ENCODE results near the gene SSBP4.
A peak's percentile ranks its signal among the peaks of the same experiment; 100 is the strongest.

SSBP4 gene

DNA sequence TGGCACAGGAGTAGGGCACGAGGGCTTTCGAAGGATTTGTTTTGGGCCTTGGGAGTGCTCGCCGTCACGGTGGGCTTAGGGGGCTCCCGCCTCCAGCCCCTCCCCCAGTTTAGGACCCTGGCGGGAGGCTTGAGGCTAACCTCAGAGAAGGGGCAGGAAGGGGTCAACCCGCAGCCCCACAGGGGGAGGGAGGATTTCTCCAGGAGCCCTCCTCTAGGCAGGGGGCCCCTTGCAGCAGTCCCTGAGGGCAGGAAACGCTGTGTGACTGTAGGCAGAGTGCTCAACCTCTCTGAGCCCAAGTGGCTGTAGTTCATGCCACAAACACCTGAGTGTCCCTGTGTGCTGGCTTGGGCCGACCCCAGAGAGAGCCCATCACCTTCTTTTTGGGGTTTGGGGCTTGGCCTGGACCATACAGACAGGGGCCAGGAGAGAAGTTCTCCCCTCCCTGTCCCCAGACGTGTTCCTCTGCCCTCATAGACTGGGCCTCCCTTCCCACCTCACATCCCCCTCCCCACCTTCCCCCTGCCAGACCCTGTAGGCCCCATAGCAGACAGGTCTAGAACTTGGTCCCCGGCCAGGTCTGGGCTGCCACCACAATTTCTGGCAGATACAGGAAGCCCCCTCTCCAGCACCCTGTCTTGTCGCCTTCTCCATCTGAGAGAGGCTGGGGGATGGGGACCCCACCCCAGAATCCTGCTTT, 10.7 kb downstream of the SSBP4 start:
- POLR2A ChIA-PET: interaction anchor here (1.7 kb wide), 1 partner anchor 11 kb away, joined by 5 read pairs; the partner anchor contains the start of gene SSBP4
- Histone ChIP-seq H3K27ac (ENCODE audit: extremely low read depth, low read depth, low read length) (peak overlapping the region; percentile 41; the same call in 1 of the 2 replicates), H3K4me3 (ENCODE audit: low read depth, low read length) (no peak overlapping the region), H3K9me3 (ENCODE audit: control insufficient read depth, insufficient read depth, low read depth, low read length) (no peaks in the 10 kb centered on the region), H3K36me3 (ENCODE audit: control insufficient read depth in 2 of 2, insufficient read depth in 1 of 2, low read length in 2 of 2) (peaks cover 3 to 6% of the 10 kb centered on the region in 2 experiments; a peak in 1 of 3 replicates), H3K4me1 (ENCODE audit: control insufficient read depth, insufficient read depth, low read length) (peaks cover 24% of the 10 kb centered on the region)
- CTCF ChIA-PET: interaction anchor here (0.9 kb wide), 1 partner anchor 123 kb away, joined by 3 read pairs; no protein-coding TSS in a partner anchor
- TF ChIP-seq ZNF624 (tag by site-specific recombination; IDR thresholded peaks at IDR 0.05): no peak
- no peak for TF ChIP-seq ZFP69B (tag by site-specific recombination; IDR thresholded peaks at IDR 0.05)
- peak; percentile 7; the same call in 1 of the 2 replicates for TF ChIP-seq ZNF677 (tag by site-specific recombination; IDR thresholded peaks at IDR 0.05)
- no peak for TF ChIP-seq ZNF654 (tag by site-specific recombination; IDR thresholded peaks at IDR 0.05; ENCODE audit: low read depth)
- TF ChIP-seq OSR2 (tag by site-specific recombination; IDR thresholded peaks at IDR 0.05): no peak
- TF ChIP-seq MEIS1 (CRISPR knock-in tag; IDR thresholded peaks at IDR 0.05; ENCODE audit: borderline replicate concordance): no peak
- TF ChIP-seq ZNF138 (tag by site-specific recombination; IDR thresholded peaks at IDR 0.05; ENCODE audit: borderline replicate concordance): no peak
- no peak for TF ChIP-seq ZNF292 (tag by site-specific recombination; IDR thresholded peaks at IDR 0.05; ENCODE audit: borderline replicate concordance, low read depth)
- TF ChIP-seq ZNF140 (tag by site-specific recombination; IDR thresholded peaks at IDR 0.05): no peak
- no peak for TF ChIP-seq ZNF223 (tag by site-specific recombination; IDR thresholded peaks at IDR 0.05)
- TF ChIP-seq, protein P1, sequence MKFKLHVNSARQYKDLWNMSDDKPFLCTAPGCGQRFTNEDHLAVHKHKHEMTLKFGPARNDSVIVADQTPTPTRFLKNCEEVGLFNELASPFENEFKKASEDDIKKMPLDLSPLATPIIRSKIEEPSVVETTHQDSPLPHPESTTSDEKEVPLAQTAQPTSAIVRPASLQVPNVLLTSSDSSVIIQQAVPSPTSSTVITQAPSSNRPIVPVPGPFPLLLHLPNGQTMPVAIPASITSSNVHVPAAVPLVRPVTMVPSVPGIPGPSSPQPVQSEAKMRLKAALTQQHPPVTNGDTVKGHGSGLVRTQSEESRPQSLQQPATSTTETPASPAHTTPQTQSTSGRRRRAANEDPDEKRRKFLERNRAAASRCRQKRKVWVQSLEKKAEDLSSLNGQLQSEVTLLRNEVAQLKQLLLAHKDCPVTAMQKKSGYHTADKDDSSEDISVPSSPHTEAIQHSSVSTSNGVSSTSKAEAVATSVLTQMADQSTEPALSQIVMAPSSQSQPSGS (tag by site-specific recombination; IDR thresholded peaks at IDR 0.05; ENCODE audit: low read depth): no peak
- TF ChIP-seq ZNF37A (tag by site-specific recombination; IDR thresholded peaks at IDR 0.05): no peak
- TF ChIP-seq ZFP41 (tag by site-specific recombination; IDR thresholded peaks at IDR 0.05; ENCODE audit: borderline replicate concordance): no peak
- TF ChIP-seq GLIS1 (tag by site-specific recombination; IDR thresholded peaks at IDR 0.05): peak; percentile 86
- TF ChIP-seq KLF16 (tag by site-specific recombination; IDR thresholded peaks at IDR 0.05): no peak
- TF ChIP-seq SP7 (tag by site-specific recombination; IDR thresholded peaks at IDR 0.05): no peak
- TF ChIP-seq ZNF792 (tag by site-specific recombination; IDR thresholded peaks at IDR 0.05): no peak
- no peak for TF ChIP-seq ZNF423 (tag by site-specific recombination; IDR thresholded peaks at IDR 0.05)
- TF ChIP-seq ZNF280C (tag by site-specific recombination; IDR thresholded peaks at IDR 0.05): no peak
- peak; percentile 27; the same call in 1 of the 2 replicates for TF ChIP-seq ZNF24 (tag by site-specific recombination; IDR thresholded peaks at IDR 0.05)
- no peak for TF ChIP-seq ZNF707 (tag by site-specific recombination; IDR thresholded peaks at IDR 0.05)
- no peak for TF ChIP-seq SP2 (tag by site-specific recombination; IDR thresholded peaks at IDR 0.05)
- TF ChIP-seq, protein P2, sequence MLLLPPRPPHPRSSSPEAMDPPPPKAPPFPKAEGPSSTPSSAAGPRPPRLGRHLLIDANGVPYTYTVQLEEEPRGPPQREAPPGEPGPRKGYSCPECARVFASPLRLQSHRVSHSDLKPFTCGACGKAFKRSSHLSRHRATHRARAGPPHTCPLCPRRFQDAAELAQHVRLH (tag by site-specific recombination; IDR thresholded peaks at IDR 0.05): peak; percentile 54; the same call in 1 of the 2 replicates
- TF ChIP-seq GFI1B (tag by site-specific recombination; IDR thresholded peaks at IDR 0.05): no peak
- TF ChIP-seq ZNF510 (tag by site-specific recombination; IDR thresholded peaks at IDR 0.05; ENCODE audit: insufficient replicate concordance): no peak
- TF ChIP-seq ZNF394 (tag by site-specific recombination; IDR thresholded peaks at IDR 0.05; ENCODE audit: borderline replicate concordance): no peak
- TF ChIP-seq, protein P3, sequence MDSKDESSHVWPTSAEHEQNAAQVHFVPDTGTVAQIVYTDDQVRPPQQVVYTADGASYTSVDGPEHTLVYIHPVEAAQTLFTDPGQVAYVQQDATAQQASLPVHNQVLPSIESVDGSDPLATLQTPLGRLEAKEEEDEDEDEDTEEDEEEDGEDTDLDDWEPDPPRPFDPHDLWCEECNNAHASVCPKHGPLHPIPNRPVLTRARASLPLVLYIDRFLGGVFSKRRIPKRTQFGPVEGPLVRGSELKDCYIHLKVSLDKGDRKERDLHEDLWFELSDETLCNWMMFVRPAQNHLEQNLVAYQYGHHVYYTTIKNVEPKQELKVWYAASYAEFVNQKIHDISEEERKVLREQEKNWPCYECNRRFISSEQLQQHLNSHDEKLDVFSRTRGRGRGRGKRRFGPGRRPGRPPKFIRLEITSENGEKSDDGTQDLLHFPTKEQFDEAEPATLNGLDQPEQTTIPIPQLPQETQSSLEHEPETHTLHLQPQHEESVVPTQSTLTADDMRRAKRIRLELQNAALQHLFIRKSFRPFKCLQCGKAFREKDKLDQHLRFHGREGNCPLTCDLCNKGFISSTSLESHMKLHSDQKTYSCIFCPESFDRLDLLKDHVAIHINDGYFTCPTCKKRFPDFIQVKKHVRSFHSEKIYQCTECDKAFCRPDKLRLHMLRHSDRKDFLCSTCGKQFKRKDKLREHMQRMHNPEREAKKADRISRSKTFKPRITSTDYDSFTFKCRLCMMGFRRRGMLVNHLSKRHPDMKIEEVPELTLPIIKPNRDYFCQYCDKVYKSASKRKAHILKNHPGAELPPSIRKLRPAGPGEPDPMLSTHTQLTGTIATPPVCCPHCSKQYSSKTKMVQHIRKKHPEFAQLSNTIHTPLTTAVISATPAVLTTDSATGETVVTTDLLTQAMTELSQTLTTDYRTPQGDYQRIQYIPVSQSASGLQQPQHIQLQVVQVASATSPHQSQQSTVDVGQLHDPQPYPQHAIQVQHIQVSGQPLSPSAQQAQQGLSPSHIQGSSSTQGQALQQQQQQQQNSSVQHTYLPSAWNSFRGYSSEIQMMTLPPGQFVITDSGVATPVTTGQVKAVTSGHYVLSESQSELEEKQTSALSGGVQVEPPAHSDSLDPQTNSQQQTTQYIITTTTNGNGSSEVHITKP (tag by site-specific recombination; IDR thresholded peaks at IDR 0.05): peak; percentile 8
- TF ChIP-seq ZNF76 (tag by site-specific recombination; IDR thresholded peaks at IDR 0.05; ENCODE audit: borderline replicate concordance, low read depth): no peak
- peak; percentile 51 for TF ChIP-seq ZNF596 (tag by site-specific recombination; IDR thresholded peaks at IDR 0.05)
- peak; percentile 62; the same call in 1 of the 2 replicates for TF ChIP-seq ZSCAN30 (tag by site-specific recombination; IDR thresholded peaks at IDR 0.05)
- no peak for TF ChIP-seq MYNN (tag by site-specific recombination; IDR thresholded peaks at IDR 0.05; ENCODE audit: borderline replicate concordance)
- TF ChIP-seq ZNF157 (tag by site-specific recombination; IDR thresholded peaks at IDR 0.05): no peak
